ENCODE data around the gene RETN.

RETN gene

DNA sequence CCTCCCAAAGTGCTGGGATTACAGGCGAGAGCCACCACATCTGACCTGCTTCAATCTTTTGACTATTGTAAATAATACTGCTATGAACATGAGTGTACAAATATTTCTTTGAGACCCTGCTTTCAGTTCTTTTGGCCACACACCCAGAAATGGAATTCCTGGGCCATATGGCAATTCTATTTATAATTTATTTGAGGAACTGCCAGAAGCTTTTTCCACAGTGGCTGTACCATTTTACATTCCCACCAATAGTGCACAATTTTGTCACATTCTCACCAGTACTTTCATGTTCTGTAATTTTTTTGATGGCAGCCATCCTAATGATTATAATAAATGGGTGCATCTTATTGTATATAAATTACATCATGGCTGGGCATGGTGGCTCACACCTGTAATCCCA lies 46.8 kb downstream of the RETN start:
- no peak overlapping the region for H2AFZ ChIP-seq (ENCODE audit: low read length)
- H3K4me3 ChIP-seq (ENCODE audit: low read length, poor library complexity, severe bottlenecking) = no peak overlapping the region
- TF ChIP-seq, protein P1, sequence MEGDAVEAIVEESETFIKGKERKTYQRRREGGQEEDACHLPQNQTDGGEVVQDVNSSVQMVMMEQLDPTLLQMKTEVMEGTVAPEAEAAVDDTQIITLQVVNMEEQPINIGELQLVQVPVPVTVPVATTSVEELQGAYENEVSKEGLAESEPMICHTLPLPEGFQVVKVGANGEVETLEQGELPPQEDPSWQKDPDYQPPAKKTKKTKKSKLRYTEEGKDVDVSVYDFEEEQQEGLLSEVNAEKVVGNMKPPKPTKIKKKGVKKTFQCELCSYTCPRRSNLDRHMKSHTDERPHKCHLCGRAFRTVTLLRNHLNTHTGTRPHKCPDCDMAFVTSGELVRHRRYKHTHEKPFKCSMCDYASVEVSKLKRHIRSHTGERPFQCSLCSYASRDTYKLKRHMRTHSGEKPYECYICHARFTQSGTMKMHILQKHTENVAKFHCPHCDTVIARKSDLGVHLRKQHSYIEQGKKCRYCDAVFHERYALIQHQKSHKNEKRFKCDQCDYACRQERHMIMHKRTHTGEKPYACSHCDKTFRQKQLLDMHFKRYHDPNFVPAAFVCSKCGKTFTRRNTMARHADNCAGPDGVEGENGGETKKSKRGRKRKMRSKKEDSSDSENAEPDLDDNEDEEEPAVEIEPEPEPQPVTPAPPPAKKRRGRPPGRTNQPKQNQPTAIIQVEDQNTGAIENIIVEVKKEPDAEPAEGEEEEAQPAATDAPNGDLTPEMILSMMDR (conservative IDR thresholded peaks at IDR 0.05; ENCODE audit: low read length) = no peak
- no peak for TF ChIP-seq EZH2phosphoT487 (IDR thresholded peaks at IDR 0.05; ENCODE audit: borderline replicate concordance)

DNA sequence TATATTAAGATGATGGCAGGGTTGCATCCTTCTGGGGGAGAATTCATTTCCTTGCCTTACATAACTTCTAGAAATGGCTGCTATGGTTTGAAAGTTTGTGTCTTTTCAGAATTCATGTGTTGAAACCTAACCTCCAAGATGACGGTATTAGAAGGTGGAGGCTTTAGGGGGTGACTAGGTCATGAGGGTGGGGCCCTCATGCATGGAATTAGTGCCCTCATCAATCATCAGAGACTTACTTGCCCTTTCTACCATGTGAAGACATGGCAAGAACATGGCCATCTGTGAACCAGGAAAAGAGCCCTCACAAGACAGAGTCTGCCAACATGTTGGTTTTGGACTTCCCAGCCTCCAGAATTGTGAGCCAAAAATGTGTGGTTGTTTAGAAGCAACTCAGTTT lies 47.9 kb downstream of the RETN start:
- Histone ChIP-seq H3K4me2 (ENCODE audit: low read depth, low read length, poor library complexity, severe bottlenecking) (no peak overlapping the region), H4K20me1 (ENCODE audit: insufficient read depth, low read length, poor library complexity, severe bottlenecking) (no peaks in the 10 kb centered on the region), H3K4me3 (ENCODE audit: low read length, poor library complexity, severe bottlenecking) (no peak overlapping the region), H3K36me3 (ENCODE audit: insufficient read depth, low read length) (no peaks in the 10 kb centered on the region), H3K9ac (ENCODE audit: low read depth, low read length, poor library complexity, severe bottlenecking) (no peak overlapping the region), H3F3A (ENCODE audit: low read depth) (no peaks in the 10 kb centered on the region), H3K79me2 (ENCODE audit: insufficient read depth, low read length) (no peaks in the 10 kb centered on the region), H3K9me2 (replicated peaks; ENCODE audit: low read depth, low read length) (no peaks in the 10 kb centered on the region), H3K4me1 (ENCODE audit: insufficient read depth, low read length, poor library complexity, severe bottlenecking) (no peaks in the 10 kb centered on the region), H3K9me3 (ENCODE audit: insufficient read depth, low read depth, low read length) (no peaks in the 10 kb centered on the region), H3K27me3 (ENCODE audit: insufficient read depth, low read length, poor library complexity, severe bottlenecking) (no peaks in the 10 kb centered on the region), H2AFZ (ENCODE audit: low read length) (no peak overlapping the region)
- TF ChIP-seq EZH2phosphoT487 (IDR thresholded peaks at IDR 0.05; ENCODE audit: borderline replicate concordance) = no peak
- TF ChIP-seq, protein P1 (conservative IDR thresholded peaks at IDR 0.05; ENCODE audit: low read length) = no peak

More for the DNA sequence above, 46.8 kb downstream of the RETN start:
- Histone ChIP-seq H3K27me3 (ENCODE audit: insufficient read depth, low read length, poor library complexity, severe bottlenecking) (no peaks in the 10 kb centered on the region), H3K79me2 (ENCODE audit: insufficient read depth, low read length) (no peaks in the 10 kb centered on the region), H3K36me3 (ENCODE audit: insufficient read depth, low read length) (no peaks in the 10 kb centered on the region), H3K4me1 (ENCODE audit: insufficient read depth, low read length, poor library complexity, severe bottlenecking) (no peaks in the 10 kb centered on the region), H3K9me3 (ENCODE audit: insufficient read depth, low read depth, low read length) (no peaks in the 10 kb centered on the region), H3K4me2 (ENCODE audit: low read depth, low read length, poor library complexity, severe bottlenecking) (no peak overlapping the region), H3K9ac (ENCODE audit: low read depth, low read length, poor library complexity, severe bottlenecking) (no peak overlapping the region), H3F3A (ENCODE audit: low read depth) (no peaks in the 10 kb centered on the region), H4K20me1 (ENCODE audit: insufficient read depth, low read length, poor library complexity, severe bottlenecking) (no peaks in the 10 kb centered on the region), H3K9me2 (replicated peaks; ENCODE audit: low read depth, low read length) (no peaks in the 10 kb centered on the region)

DNA sequence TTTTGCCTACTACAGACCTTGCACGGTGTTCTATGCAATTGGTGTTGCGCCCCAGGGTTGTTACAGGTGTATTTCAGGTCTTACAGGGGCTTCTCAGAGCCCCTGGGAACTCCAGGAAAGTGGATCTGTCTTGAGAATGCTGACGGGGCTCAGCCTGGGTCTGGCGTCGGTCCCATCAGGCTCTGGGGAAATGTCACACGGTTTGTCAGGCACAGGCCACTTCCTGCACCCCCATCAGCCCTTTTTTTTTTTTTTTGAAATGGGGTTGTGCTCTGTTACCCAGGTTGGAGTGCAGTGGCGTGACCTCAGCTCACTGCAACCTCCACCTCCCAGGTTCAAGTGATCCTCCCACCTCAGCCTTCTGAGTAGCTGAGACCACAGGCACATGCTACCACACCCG lies 49.8 kb downstream of the RETN start:
- H3K9me2 ChIP-seq (replicated peaks; ENCODE audit: low read depth, low read length) = no peaks in the 10 kb centered on the region
- H3K4me3 ChIP-seq (ENCODE audit: low read length, poor library complexity, severe bottlenecking) = no peak overlapping the region
- H3K4me1 ChIP-seq (ENCODE audit: insufficient read depth, low read length, poor library complexity, severe bottlenecking) = no peaks in the 10 kb centered on the region
- no peaks in the 10 kb centered on the region for H3K27me3 ChIP-seq (ENCODE audit: insufficient read depth, low read length, poor library complexity, severe bottlenecking)
- TF ChIP-seq EZH2phosphoT487 (IDR thresholded peaks at IDR 0.05; ENCODE audit: borderline replicate concordance) = no peak
- TF ChIP-seq, protein P1 (conservative IDR thresholded peaks at IDR 0.05; ENCODE audit: low read length) = no peak
- no peaks in the 10 kb centered on the region for H3K79me2 ChIP-seq (ENCODE audit: insufficient read depth, low read length)
- no peak overlapping the region for H3K9ac ChIP-seq (ENCODE audit: low read depth, low read length, poor library complexity, severe bottlenecking)
- no peaks in the 10 kb centered on the region for H3K9me3 ChIP-seq (ENCODE audit: insufficient read depth, low read depth, low read length)
- H4K20me1 ChIP-seq (ENCODE audit: insufficient read depth, low read length, poor library complexity, severe bottlenecking) = no peaks in the 10 kb centered on the region
- H3F3A ChIP-seq (ENCODE audit: low read depth) = no peaks in the 10 kb centered on the region
- no peak overlapping the region for H2AFZ ChIP-seq (ENCODE audit: low read length)
- no peak overlapping the region for H3K4me2 ChIP-seq (ENCODE audit: low read depth, low read length, poor library complexity, severe bottlenecking)
- no peaks in the 10 kb centered on the region for H3K36me3 ChIP-seq (ENCODE audit: insufficient read depth, low read length)

Data from Loucy (cell line).